Amygdala (tissue), 56 donors: ENCODE results near the gene LIN28B.
"Not testable (repeated sequence)": the region's sequence is repeated elsewhere in the genome, so short reads cannot be mapped to it uniquely, and the experiment has no call there.

Experiments
- DNase-seq, 56 donors: peaks; one replicate each; lab custom pipeline; 2025; lab: John Stamatoyannopoulos, UW

The LIN28B gene

DNA sequence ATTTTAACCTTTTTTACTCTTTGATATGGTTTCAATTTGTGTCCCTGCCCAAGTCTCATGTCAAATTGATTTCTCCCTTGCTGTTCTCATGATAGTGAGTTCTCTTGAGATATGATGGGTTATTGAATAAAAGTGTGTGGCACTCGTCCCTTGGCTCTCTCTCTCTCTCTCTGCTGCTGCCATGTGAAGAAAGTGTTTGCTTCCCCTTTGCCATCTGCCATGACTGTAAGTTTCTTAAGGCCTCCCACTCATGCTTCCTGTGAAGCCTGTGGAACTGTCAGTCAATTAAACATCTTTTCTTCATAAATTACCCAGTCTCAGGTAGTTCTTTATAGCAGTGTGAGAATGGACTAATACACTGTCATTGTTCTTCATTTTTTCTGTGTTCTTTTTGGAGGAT, 48.5 kb downstream of the LIN28B start:
- DNase-seq, result no peak

DNA sequence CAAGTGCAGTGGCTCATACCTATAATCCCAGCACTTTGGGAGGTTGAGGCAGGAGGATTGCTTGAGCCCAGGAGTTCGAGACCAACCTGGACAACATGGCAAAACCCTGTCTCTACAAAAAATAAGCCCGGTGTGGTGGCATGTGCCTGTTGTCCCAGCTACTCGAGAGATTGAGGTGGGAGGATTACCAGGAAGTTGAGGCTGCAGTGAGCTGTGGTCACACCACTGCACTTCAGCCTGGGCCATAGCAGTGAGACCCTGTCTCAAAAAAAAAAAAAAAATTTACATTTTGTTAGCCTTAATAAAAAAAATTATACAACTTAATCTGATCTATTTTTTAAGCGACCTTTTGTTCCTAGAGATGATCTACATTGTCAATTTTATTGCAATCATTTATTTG, 56.6 kb downstream of the LIN28B start:
- DNase-seq, result not testable (repeated sequence)

DNA sequence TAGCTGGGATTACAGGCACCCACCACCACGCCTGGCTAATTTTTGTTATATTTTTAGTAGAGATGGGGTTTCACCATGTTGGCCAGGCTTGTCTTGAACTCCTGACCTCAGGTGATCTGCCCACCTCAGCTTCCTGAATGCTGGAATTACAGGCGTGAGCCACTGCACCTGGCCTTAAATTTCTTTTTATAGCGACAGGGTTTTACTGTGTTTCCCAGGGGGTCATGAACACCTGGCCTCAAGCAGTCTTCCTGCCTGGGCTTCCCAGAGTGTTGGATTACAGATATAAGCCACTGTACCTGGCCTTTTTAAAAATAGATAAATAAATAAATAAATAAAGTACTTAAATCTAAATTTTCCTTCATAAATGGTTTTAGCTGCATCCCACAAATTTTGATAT, 57.5 kb downstream of the LIN28B start:
- DNase-seq, result no peak

DNA sequence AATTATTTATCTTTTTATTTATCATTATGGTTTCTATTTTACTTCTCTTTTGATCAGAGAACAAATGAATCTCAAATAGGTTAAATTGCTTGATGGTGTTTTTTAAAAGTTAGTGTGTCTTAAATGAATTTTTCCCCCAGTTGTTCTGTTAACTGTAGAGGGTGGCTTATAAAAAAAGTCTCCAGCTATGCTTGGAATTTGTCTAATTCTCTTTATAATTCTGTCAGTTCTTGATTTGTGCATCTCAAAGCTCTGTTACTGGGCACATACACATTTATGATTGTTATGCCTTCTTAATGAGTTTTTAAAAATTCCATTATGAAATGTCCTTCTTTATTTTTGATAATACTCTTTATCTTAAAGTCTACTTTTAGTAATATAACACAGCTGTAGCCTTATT, 58.0 kb downstream of the LIN28B start:
- no peak for DNase-seq

DNA sequence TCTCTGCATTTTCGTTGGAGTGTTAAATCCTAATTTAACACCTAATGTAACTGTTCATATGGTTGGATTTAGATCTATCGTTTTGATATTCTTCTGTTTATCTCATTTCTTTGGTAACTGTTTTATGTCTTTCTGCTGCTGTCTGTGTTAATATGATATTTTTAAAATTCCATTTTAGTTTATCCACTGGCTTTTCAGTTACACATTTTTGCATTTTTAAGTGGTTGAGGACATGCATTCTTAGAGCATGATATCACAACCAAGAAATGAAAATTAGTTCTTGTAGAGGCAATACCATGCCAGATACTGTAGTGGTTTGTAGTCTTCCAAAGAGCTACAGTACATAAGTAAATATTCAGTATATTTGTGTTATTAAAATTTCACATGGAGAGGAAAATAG, 58.6 kb downstream of the LIN28B start:
- DNase-seq, result no peak

DNA sequence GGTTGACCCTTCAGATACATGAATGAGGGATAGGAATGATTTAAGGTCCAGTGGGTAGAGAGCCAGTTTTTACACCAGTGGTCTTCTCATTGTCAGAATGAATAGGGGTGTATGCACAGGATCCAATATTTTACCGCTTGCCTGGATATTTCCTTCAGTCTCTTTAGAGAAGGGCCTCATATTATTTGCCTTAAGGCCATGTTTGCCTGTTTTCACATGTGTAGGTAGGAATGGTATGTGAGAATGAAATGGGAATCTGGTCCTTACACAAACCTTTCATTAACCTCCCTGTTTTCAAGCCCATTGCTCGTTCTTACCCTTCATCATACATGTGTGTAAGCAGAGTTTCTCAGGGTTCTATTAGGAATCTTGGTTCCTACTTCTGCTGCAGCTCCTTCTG, 62.4 kb downstream of the LIN28B start:
- no peak for DNase-seq

DNA sequence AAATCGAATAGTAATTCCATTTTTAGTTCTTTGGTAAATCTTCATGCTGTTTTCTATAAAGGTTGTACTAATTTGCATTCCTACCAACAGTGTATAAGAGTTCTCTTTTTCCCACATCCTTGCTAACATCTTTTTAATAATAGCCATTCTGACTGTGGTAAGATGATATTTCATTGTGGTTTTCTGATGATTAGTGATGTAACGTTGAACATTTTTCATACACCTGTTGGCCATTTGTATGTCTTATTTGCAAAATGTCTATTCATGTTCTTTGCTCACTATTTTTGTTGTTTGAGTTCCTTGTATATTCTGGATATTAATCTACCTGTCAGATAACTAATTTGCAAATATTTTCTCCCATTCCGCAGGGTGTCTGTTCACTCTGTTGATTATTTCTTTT, 64.5 kb downstream of the LIN28B start:
- DNase-seq, result no peak

DNA sequence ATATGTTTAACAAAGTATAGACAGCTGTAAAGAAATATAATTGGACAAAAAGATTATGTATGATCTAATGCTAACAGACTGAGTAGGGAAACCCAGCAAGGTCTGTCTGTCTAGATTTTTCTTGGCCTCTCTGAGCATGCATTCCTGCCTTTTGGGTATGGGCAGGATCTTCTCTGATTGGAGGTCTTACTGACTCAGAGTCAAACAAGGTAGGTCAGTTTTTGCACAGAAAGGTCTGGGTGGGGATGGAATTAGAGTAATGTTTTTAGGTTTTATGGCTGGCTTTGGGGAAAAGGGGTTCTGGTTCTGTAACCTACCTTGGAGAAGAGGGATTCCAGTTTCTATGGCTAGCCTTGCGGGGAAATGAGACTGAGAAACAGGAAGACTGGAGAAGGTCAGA, 65.5 kb downstream of the LIN28B start:
- no peak for DNase-seq

DNA sequence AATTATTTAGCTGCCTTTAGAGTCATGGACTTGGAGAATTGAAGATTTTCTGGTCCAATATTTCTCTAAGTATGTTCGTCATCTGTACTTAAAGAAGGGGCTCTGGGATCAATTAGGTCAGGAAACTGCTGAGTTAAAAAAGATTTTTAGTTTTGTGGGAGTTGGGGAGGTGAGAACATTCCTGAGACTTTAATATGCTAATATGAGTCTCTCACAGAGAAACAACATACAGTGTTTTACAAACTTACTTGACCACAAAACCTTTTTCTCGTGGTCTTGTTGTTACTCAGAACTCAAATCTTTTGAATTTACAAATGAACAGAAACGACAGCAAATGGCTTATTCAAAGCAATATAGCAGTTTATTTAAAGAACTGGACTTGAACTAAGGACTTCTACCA, 67.9 kb downstream of the LIN28B start:
- no peak for DNase-seq

DNA sequence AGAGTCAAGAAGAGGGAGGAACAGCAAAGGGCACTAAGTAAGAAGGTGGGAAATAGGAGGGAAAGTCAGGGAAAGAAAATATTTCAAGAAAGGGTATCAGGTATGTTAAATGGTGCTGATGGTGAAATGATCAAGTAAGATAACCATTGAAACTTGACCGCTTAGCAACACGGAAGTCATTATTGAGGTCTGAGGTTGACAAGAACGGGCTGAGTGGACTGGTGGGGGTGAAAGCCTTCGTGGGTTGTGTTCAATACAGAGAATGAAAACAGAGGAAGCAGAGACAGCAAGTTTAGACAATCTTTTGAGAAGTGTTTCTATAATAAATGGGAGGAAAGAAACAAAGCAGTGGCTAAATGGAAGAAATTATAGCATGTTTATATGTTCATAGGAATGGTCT, 72.0 kb downstream of the LIN28B start:
- no peak for DNase-seq

DNA sequence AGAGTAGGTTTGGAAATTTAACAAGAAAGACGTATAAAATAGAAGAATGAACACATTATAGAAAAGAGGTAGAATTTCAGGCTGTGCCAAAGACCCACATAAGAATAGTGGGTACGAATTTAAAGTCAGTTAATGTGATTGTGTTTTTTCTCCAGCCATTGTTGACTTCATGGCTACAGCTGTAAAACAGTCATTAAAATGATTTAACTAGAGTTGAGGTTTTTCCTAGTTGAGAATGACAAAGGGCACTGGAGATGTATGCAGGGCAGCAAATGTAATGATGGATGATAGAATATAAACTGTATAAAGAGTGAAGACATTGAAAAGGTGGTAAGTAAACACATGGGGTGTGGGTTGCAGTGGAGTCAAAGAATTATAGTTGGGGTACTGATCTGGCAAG, 72.7 kb downstream of the LIN28B start:
- no peak for DNase-seq

DNA sequence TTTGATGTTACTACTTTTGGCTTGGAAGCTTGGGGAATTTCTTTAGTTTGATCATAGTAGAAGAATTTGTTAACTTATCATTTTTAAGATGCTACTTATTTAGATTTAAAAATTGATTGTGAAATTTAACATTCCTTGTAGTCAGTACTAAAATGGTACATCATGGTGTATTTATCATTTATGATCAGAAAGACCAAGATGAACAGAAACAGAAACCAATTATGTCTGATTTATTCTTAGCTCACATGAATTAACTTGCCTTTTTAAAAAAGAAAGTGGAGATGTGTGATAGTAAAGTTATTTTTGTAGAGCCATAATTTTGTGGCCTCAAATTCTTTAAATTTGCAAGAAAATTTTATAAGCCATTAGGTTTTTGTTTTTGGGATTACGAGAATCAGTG, 77.6 kb downstream of the LIN28B start:
- no peak for DNase-seq

DNA sequence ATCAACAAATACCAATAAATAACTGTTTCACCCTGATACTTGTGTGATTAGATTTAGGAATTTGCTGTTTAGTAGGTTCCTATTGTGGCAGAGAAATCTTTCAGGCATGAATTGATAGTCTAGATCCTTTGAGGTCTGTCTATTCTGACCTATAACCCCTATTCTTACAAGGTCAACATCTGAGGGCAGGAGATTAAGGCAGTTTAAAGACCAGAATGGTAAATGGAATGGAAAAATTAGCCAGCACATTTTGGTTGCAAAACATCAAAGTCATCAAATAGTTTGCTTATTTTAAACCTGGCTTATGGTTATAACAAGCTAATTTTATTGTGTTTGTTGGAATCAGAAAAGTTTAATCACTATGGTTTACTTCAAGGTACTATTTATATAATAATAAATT, 78.4 kb downstream of the LIN28B start:
- no peak for DNase-seq

DNA sequence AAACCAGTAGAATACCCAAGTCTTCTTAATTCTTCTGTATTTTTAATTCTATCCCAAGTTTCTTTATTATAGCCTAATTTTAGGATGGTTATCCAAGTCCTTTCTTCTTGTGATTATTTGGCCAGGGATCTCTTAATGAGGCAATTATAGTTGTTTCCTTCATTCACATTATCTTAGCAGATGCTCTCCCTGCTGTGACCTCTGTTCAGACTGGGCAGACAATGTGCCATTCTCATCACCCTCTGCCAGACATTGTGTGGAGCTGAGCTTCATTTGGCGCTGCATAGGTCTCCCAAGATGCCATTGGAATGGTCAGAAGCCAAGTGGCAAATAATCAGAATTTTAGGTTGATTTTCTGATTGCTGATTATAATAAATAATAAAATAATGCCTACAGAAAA, 79.4 kb downstream of the LIN28B start:
- DNase-seq, result no peak

DNA sequence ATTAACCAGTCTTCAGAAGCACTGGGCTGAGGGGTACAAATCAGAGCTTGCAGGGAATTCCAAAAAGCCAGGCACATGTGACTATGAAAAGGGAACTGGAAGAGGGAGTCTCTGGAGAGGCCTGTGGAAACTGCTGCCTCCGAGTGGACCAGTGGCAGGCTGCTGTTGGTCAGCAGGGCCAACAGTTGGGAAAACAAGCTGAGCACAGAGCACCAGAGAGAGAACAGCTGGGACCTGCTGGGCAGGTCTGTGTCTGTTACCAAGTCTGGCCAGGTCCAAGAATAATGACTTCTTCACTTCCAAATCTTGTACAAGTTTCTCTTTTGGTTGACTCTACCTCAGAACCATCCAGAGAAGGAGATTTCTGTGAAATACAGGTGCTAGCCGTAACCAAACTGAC, 81.4 kb downstream of the LIN28B start:
- no peak for DNase-seq

DNA sequence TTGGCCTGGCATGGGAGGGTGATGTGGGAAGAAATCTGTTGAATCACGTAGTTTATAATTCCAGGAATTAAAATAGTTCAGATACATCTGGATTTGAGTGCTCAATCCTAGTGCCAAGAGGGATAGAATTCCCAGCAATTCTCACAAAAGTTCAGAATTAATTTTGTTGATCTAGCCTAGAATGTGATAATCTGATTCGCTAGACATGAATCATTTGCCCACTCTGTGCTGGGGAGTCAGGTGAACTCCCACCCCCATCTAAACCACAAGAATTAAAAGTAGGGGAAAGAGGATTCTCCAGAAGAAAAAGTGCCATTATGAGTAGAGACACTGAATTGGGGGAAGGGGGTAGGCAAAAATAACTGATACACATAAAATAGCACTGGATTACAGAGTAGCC, 85.0 kb downstream of the LIN28B start:
- DNase-seq, result no peak

DNA sequence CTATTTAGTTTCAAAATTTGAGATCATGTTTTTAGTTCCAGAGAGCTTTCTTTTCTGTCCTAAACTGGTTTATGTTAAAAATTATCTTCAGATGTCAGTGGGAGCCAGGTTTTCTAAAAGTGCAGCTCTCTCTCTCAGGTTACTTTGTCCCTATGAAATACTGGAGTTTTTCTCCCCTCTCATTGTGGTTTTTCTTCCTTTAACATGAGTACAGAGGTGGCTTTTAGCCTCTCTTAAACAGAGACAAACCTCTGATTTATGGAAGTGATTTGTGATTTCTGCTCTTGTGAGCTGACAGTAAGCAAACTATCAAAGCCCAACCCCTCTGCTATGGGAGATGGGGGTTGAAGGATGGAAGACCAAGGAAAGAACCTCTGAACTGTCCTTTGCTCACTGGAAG, 85.7 kb downstream of the LIN28B start:
- DNase-seq, result no peak

DNA sequence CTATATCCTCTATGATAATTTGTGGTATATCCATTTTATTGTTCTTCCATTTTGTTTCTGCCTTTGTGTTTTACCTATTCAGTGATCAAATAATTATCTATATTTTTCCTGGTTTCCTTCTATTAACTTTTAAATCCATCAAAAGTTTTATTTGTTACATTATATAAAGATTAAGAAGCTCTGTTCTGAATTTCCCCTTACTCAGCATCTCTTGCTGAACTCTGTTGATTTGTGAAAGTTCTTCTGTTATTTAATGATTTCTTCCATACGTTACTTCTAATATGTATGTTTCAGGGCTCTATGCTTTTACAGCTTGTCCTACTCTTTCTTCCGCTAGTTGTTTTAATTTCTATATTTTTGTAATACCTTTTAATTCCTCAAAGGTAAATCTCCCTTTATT, 87.1 kb downstream of the LIN28B start:
- DNase-seq, result no peak

DNA sequence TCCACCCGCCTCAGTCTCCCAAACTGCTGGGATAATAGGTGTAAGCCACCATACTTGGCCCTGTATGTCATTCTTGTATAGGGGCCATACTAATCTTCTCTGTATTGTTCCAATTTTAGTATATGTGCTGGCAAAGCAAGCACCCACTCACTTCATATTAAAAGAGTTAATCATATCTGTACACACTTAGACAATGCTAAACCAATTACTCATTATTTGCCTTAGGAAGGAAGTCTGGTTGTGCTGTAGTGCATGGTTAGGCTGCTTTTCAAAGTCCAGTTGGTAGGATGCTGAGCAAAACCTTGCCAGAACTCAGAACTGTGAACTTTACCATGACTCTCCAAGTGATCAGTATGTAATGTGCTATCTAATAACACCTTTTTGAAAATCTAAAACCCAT, 88.6 kb downstream of the LIN28B start:
- no peak for DNase-seq

DNA sequence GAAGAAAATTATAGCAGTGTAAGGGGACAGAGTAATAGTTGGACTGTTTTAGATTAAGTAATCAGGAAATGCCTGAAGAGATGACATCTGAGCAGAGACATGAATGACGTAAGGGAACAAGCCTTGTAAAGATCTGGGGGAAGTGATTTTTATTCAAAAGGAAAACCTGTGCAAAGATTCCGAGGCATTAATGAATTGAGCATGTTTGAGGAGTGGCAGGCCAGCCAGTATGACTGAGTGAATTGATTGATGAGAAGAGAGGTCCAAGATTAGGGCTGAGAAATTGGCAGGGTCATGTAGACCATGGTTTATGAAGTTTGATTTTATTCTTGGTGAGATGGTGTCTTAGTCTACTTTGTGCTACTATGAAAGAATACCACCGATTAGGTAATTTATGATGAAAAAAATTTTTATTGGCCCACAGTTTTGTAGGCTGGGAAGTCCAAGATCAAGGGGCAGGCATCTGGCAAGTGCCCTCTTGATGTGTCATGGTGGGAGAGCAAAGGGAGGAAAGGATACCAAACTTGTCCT, 95.1 kb downstream of the LIN28B start:
- no peak for DNase-seq

DNA sequence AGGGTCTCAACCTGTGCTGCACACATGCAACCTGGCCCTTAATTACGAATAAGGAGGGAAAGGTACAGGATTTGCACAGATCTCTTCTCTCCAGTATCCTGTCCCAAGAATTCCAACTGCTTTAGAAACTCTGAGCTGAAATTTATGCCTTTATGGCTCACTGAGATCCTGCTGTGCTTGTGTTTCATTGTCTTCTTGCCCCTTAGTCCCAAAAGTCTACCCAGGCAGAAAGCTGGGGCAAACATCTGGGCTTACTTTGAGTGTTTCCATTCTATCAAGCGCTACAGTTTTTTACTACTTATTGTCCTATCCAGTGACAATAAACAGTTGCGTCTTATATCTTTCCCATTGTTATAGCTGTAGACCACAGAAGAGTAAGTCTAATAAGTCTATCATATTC, 99.7 kb downstream of the LIN28B start:
- no peak for DNase-seq

DNA sequence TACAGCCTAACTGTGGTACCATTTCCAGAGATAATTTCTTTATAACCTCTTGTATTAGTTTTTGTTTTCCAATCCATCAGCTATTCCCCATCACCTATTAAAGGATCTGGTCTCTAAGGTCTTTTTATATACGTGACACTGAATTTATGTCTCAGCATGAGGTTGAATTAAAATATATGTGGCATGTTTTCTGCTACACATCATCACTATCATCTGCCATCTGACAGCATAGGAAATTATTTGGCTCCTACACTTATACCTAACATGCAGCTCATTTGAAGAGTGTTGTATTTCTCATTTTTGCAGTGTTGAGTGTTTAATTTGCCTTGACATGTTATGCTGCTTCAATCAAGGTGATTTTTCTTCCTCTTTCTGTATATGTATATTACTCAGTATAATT, 100.3 kb downstream of the LIN28B start:
- DNase-seq, result no peak

DNA sequence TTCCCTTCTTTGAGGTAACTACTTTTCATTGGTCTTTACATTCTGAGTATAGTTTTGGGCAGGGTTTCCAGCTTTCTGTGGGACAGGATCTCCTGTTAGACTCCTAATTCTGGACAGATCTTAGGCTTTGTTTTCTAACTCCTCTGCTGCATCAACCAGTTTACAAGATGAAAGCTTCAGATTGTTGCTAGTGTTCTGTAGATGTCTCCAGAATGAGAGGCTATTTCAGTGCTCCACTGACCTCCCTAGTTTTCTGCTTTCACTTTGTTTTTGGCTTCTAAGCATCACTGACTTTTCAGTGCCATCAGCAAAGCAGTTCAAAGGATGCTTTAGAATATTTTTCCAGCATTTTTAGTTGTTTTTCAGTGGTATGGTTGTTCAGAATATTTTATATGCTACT, 101.4 kb downstream of the LIN28B start:
- no peak for DNase-seq

DNA sequence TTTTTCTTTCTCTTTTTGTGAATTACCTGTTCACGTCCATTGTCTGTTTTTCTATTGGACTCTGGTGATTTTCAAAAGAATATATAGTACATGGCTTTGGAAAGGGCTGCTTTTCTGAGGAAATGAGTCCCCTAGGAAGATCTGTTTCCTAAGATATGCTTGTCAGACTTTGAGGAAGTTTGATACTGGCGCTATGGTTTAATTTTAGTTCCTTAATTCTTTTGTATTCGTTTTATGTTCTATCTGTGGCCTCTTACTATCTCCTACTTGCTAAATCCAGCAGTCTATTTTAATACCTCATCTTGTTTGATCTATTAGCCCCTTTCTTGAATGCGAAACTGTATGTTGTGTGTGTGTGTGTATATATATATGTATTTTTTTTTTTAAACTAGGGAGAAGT, 101.9 kb downstream of the LIN28B start:
- DNase-seq, result no peak
